GM19438 (cell line): Measurements from ENCODE around the gene SHISA9.

Experiments
- ATAC-seq: cut with Tn5 transposase; IDR thresholded peaks from one replicate; pipeline ENCODE4 v1.9.1; 2021; ENCODE audit warnings: low read depth; ENCODE audit not compliant: unreplicated experiment

SHISA9 gene

DNA sequence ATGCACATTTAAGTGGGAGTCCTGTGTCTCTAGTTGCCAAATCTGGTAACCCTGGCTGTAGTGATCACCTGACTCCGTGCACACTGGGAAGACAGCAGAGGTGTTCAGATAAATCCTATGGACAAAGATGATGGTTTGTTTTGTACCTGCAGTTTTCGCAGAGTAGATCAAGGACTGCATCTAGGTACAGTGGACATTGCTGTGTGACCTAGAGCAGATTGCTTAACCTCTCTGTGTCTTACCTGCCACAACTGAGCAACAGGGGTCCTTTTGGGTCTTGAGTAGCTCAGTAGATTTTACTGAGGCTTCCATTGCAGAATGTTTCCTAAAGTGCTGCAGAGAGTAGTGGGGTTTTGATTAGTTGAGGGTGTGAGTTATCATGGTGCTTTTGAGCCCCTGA lies 160.8 kb downstream of the SHISA9 start:
- no peak for ATAC-seq

DNA sequence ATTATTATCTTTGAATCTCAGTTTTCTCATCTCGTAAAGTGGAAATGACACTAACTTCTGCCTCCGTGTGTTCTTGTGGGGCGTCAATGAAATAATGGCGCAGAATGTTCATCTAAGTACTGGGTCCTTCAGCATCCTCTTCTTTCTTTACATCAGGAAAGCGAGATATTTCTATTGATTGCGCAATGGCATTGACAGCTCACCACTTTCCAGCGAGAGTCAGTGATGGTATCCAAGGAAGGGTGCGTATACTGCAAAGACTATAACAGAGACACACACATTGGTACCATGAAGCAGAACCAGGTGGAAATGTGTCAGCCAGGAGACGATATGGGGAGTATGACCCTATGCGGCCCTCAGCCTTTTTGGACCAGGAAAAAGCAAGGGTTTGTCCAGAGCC lies 162.1 kb downstream of the SHISA9 start:
- ATAC-seq = no peak

DNA sequence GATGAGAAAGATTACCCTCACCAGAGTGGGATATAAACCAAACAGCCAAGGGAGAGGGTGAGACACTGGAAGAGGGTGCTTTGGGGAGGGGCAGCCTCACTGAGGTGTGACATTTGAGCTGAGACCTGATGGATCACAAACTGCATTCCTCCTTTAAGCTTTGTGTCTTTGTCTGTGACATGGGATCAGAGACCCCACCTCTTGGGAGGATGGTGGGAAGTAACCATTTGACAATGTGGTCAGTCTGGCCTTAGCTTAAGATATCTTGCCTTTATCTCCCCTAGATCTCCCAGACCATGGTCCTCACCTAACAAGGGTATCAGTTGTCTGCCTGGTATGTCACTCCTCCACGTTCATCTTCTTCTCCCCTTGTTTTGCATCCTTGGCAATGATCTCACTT lies 163.4 kb downstream of the SHISA9 start:
- no peak for ATAC-seq

DNA sequence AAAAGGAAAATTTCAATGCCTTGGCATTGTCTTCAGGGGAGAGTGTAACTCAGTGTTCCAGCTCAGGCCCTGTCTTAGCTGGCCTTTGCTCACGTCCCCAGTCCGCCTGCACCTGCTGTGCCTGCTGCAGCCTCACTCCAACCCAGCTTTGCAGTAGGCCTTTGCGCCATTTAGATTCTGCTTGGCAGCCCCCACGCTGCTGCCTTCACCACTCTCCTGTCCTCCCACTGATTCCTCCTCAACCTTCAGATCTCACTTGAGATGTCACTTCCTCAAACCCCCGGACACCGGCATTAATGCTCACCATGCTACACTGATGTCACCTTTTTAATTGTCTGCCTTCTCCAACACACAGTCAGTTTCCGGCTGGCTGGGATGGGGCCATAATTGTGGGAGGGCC lies 166.2 kb downstream of the SHISA9 start:
- ATAC-seq = no peak

DNA sequence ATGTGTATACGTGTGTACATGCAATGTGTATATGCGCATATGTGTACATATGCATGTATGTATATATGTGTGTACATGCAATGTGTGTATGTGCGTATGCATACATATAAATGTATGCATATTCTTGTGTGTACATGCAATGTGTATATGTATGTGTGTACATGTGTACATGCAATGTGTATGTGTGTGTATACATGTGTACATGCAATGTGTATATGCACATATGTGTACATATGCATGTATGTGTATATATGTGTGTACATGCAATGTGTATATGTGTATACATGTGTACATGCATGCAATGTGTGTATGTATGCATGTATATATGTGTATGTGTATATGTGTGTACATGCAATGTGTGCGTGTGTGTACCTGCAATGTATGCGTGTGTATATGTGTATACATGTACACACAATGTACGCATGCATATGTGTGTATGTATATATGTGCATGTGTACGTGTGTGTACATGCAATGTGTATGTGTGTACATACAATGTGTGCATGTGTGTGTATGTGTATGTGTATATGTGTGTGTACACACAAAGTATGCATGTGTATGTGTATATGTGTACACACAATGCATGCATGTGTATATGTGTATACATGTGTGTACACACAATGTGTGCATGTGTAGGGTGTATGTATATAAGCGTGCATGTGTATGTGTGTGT lies 167.7 kb downstream of the SHISA9 start:
- ATAC-seq = no peak

DNA sequence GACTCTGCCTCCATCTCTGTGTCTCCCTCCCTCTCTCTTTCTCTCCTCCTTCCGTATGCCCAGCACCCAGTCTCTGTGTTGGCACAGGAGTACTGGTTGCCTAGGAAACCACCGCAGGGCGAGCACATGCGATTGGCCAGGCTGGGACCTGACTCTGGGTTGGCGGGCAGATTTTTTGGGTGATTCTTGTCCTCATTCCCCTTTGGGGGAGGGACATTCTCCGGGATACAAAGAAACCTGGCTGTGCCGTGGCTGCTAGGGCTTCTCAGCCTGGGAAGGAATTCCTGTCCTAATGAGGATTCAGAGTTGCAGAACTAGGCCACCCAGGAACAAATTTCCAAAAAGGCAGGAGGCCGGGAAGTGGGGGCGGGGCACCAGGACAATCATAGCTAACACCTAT lies 168.9 kb downstream of the SHISA9 start:
- ATAC-seq = no peak

DNA sequence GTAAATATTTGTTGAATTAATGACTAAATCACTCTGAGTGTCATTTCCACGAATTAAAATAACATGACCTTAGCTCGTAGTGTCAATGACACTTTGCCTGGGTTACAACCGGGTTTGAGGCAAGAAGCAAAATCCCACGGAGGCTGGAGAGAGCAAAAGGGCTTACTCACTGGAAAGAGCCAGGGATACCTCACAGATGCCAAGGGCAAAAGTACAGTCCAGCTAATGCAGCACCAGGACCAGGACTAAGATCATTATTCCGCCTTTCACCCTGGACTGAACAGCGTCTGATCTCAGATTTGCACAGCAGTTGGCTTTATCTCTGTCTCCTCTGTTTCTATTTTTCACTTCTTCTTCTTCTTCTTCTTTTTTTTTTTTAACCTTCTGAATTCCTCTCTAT lies 175.5 kb downstream of the SHISA9 start:
- ATAC-seq = no peak

DNA sequence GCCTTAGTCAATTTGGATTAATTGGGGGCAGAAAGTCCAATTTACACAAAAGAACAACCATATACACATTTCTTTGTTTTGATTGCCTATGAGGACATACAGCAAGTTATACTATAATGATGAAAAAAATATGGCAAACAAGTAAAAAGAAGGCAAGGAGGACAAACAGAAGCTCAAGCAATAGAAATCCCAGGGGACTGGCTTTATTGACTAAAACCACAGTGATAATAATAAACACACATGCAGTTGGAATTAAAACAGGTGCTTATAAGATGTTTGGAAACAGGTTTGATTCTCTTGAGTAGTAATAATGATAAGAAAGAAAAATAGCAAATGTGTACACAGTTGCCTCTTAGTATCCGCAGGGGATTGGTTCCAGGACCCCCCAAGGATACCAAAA lies 176.4 kb downstream of the SHISA9 start:
- no peak for ATAC-seq

DNA sequence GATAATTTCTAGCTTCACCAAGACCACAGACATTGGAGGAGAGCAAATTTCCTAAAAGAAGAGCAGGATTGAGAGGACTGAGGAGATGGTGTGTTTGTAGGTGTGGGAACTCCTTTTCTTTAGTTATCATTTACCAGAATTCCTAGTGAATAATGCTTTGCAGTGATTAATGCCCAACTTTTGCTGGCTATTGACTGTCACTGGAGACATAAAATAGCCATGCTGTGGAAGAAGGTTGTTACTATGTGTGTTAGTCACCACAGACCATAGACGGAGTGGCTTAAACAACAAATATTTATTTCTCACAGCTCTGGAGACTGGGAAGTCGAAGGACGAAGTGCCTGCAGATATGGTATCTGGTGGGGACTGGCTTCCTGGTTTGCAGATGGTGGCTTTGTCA lies 179.1 kb downstream of the SHISA9 start:
- no peak for ATAC-seq

DNA sequence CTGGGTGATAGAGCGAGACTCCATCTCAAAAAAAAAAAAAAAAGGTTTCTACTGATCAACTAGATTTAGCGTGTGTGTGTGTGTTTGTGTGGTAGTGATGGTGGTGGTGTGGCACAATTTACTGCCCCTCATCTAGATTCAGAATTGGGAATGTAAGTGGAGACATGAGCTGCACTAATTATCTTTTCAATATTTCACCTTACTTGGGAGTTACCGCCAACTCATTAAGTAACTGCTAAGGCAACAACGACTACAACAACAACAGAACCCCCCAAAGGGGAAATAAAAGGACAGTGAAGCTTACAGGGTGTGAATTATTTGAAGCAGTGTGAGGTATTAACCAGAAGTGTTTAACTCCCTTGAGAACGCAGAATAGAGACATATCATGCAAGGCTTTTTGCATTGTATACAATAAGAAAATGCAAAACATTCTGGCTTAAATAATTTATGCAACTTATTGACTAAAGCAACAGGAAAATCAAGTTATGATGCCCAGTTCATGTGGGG lies 180.5 kb downstream of the SHISA9 start:
- ATAC-seq = no peak

DNA sequence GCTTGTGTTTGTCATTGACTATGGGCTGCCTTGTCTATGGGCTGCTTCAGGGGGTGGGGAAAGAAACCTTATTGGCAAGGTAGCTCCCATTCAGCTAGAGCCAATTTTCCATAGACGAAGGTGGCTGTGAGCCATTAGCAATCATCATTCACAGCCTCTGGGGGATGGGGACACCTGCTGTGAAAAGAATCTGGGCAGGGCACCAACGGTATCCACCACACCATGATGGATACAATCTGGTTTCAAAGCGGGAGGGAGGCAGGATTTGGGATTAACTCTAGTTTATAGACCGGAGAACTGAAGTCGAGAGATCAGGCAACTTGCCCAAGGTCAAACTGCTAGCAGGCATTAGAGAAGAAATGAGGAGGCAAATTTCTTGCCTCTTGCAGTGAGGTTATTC lies 182.3 kb downstream of the SHISA9 start:
- no peak for ATAC-seq

DNA sequence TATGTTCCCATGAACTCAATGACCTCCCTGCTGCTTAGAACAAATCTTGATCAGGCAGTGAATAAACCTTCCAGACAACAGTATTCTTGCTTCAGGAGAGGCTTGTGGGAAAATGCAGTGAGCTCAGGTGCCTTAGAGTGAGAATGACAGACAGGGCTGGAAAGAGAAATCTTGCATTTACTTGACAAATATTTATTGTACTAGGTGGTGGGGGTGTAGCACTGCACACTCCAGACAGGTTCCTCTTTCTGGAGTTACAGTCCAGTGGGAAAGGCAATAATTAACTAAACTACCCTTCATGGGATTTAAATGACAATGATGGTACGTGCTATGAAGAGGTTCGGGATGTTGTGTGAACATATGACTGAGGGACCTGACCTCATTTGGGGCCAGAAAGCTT lies 182.9 kb downstream of the SHISA9 start:
- ATAC-seq = no peak

DNA sequence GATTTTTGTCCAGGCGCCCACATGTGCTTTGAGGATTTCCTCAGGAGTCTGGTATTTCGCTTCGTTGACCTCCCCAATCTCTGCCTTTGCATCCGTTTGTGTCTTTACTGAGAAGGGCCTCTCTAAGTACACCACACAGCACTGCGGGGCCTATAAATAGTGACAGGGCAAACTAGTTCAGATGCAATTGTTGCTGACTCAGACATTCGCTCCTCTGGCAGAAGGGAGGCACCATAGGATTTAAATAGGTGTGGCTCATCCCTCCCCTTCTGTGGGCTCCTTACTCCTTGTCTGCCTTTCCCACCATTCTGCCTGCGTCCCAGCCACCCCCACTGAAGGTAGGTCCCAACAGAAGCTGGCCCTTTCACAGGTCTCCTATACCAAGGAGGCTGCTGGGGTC lies 192.3 kb downstream of the SHISA9 start:
- no peak for ATAC-seq

DNA sequence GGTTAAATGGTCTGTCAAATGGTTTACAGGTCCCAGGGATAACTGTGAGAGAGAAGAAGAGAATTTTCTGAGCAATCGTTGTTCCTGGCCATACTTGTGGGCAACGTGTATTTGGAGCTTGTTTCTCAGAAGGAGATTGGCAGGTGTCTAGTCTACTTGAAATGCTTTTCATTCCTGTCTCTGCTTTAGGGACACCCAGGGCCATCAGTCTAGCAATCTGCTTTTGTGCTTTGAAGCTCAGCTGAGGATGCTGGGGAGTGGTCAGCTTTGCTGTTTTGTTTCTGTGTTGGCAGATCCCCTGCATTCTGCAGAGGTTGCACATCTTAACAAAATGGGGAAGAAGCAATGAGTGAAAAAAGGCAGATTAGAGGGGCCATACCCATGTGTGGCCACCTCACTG lies 193.7 kb downstream of the SHISA9 start:
- no peak for ATAC-seq

DNA sequence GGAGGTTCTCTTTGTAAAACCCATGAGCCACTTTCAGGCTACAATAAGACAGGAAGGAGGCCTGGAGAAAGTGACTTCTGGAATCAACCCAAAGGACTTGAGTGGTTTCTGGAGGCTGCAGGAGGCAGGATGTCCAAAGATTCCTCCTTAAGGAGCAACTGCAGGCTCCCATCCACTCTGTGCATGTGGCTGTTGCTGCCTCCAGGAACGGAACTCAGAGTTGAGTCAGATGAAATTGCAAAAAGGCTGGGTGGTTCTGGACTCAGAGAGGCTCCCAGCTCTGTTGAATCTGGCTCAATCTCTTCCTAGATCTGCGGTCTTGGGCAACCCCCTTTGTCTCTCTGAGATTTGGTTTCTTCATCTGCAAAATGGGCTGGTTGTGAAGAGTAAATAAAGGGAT lies 197.1 kb downstream of the SHISA9 start:
- no peak for ATAC-seq

DNA sequence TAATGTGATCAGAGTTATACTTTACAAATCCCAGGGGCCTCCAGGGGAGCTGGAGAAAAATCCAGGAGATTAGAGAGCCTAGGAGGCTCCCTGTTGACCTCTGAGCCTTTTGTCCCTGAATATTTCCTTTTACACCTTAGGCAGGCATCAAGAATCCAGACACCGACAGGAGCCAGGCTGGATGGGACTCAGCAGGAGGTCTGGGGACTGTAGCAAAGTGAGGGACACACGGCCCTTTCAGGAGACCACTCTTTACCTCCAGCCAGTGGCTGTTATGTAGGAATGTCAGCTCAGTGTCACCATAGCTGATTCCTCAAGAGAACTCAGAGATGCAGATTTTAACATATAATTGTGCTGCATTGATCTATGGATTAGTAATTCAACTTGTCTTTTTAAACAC lies 198.4 kb downstream of the SHISA9 start:
- no peak for ATAC-seq

DNA sequence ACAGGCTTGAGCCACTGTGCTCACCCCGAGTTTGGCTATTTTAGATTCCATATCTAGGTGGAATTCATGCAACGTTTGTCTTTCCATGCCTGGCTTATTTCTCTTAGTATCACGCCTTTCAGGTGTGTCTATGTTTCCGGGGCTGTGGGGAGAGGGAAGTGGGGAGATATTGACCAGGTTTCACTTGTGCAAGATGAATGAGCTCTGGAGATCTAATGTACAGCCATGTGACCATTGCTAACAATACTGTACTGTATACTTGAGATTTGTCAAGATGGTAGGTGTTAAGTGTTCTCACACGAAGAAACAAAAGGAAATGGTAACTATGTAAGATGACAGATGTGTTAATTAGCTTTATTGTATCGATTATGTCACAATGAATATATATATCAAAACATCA lies 199.6 kb downstream of the SHISA9 start:
- ATAC-seq = no peak

DNA sequence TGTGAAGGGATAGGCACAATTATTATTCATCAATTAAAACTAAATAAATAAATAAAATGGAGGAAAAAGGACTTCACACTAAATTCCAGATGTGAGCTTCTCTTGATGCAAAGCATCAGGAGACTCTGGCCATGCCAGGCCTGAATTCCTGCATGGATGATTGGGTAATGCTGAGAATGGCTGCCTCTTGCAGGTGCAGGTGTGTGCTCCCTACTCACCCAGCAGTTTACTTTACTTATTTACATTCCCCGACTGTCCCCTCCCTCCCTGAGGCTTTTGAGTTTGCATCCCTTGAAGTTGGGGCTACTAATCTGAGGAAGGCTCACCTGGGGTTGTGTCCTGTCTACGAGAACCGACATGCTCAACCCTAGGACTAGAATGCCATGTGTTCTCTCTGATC lies 200.4 kb downstream of the SHISA9 start:
- no peak for ATAC-seq

DNA sequence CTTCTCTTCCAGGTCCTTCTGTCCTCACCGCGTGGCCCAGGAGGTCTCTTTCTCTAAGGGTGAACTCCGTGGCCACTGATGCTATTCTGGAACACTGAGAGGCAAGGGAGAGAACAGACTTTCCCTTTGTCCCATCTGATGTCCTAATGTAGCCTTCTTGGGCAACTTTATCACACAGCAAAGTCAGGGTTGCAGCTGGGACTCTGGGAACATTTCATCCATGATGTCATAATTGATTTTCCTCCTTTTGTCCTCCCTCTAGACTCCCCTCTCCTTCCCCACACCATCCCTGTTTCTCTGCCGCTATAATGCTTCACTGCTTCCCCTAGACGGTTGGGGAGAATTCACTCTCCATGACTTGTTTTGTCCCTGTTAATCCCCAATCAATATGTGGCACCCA lies 201.0 kb downstream of the SHISA9 start:
- ATAC-seq = no peak

DNA sequence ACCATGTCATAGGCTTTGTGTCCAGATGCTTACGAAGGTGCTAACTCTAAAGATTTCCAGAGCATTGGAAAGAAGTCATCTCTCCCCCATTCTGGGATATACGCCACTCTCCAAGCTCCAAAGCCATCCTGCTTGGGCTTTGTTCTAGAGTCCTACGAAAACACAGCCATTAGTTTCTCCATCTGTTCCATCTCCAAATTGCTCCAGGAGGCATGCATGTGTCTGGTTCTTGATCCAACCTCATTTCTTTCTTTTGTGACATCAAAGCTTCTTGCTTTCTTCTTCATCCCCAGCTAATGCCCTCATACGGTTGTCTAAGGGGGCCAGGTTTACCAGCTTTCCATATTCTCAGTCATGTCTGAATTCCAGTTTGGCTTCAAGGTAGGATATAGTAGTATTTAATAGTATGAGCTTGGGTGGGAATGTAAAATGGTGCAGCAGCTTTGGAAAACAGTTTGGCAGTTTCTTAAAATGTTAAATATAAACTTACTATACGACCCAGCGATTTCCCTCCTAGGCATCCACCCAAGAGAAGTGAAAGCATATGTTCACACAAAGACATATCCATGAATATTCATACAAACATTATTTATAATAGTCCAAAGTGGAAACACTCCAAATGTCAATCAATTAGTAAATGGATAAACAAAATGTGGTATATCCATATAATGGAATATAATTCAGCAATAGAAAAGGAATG lies 202.6 kb downstream of the SHISA9 start:
- ATAC-seq = no peak

DNA sequence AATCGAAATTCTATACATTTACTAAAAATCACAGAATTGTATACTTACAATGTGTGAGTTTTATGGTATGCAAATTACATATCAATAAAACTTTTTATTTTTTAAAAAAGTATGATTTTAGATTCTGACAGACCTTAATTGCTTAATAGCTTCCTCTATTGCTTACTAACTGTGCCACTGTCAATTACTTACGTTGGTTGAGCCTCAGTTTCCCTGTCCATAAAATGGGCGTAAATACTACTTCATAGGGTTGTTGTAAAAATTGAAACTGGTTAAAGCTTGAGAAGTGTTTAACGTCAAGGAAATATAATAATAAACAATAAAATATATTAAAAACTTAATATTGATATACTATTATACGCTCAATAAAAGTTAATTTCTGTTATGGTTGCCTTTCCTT lies 203.4 kb downstream of the SHISA9 start:
- no peak for ATAC-seq

DNA sequence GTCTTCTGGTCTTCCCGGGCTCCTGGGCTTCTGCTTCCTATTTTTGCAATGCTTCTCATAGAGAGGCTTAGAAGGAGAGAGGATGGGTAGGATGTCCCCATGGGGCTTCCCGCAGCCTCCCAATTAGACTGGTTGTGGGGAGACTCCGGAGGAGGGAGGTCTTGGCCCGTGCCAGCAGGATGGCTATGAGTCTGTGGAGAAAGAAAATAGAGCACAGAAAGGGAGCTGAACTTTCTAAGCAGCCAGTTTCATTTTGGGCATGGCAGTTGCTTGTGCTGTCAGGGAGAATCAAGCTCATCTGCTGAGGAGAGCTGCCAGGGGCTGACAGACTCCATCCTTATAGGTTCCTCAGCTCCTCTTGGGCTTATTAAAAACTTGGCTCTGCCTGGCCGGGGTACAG lies 204.0 kb downstream of the SHISA9 start:
- ATAC-seq = no peak
